ENCODE measurements around the gene LRP1B. TPM values are rescaled to one million over a fixed set of nuclear protein-coding genes. Genes with fewer than 3 reads are reported as not detected.

Gene LRP1B
- total RNA-seq, 2 donors from 2014 or later, result 0.52 to 3.0 TPM

DNA sequence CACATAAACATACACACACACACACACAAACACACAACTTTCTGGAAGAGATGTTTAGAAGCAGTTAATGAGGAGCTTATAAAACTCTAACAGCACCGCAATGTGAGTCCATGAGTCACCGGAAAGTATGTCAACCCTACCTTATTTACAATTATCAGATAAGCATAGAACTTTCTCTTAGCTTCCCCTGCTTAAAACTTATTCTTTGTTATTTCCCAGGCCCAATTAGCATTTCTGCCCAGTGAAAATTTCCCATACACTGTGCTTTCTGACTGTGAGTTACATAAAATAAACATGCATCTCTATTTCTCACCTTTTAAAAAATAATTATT lies 737.6 kb downstream of the LRP1B start:
- no peak for ATAC-seq
- no peaks in the 10 kb centered on the region for H3K9me3 ChIP-seq
- intact Hi-C loops (cut with DNase I), result no loop called here

DNA sequence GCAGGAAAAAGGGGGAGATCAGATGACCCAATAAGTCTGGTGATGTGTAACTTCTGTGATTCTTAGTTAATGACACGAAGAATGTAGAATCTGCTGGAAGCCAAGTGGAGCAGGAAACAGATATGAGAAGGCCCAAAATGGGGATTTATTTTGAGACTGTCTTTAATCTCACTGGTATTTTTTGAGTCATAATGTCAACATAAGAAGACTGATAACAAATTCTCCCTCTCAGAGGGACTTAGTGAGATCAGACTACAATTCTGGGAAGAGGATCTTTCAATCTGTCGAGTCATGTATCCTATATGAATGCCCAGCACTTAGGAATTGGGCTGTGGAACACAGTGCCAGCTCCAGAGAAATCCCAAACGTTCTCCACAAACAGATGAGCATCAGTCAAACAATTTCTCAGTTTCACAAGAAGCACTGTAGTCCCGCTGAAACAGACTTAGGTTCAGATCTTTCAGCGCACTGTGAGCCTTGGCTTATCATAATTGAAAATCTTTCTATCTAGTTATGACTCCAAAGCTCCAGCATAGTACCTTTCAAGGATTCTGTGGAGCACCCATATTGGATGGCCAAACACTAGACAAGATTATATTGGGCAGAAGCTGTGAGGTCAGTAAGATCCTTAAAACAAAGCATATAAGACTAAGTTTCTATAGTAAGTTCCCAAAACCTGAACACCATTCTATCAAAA lies 738.2 kb downstream of the LRP1B start:
- TF ChIP-seq POLR2A (IDR thresholded peaks at IDR 0.05), result no peak
- TF ChIP-seq, protein P1, sequence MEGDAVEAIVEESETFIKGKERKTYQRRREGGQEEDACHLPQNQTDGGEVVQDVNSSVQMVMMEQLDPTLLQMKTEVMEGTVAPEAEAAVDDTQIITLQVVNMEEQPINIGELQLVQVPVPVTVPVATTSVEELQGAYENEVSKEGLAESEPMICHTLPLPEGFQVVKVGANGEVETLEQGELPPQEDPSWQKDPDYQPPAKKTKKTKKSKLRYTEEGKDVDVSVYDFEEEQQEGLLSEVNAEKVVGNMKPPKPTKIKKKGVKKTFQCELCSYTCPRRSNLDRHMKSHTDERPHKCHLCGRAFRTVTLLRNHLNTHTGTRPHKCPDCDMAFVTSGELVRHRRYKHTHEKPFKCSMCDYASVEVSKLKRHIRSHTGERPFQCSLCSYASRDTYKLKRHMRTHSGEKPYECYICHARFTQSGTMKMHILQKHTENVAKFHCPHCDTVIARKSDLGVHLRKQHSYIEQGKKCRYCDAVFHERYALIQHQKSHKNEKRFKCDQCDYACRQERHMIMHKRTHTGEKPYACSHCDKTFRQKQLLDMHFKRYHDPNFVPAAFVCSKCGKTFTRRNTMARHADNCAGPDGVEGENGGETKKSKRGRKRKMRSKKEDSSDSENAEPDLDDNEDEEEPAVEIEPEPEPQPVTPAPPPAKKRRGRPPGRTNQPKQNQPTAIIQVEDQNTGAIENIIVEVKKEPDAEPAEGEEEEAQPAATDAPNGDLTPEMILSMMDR (IDR thresholded peaks at IDR 0.05), result no peak
- no peaks in the 10 kb centered on the region for H3K27me3 ChIP-seq
- H3K36me3 ChIP-seq (replicated peaks in 1 of 2; ENCODE audit: insufficient read depth in 1 of 2, low read depth in 2 of 2), result no peaks in the 10 kb centered on the region
- intact Hi-C loops (cut with DNase I), result no loop called here
- H3K27ac ChIP-seq, result no peak overlapping the region
- 61% methylated on average over 5 of the region's 5 CpGs for WGBS, 2 donors
- no peaks in the 10 kb centered on the region for H3K9me3 ChIP-seq
- ATAC-seq (no peak), DNase-seq (no peak)
- no peak overlapping the region for H3K4me3 ChIP-seq
- no peaks in the 10 kb centered on the region for H3K4me1 ChIP-seq

More for the DNA sequence above, 737.6 kb downstream of the LRP1B start:
- no peak for TF ChIP-seq POLR2A (IDR thresholded peaks at IDR 0.05)
- TF ChIP-seq, protein P1 (IDR thresholded peaks at IDR 0.05), result no peak
- Histone ChIP-seq H3K36me3 (replicated peaks in 1 of 2; ENCODE audit: insufficient read depth in 1 of 2, low read depth in 2 of 2) (no peaks in the 10 kb centered on the region), H3K4me1 (no peaks in the 10 kb centered on the region), H3K27me3 (no peaks in the 10 kb centered on the region), H3K27ac (no peak overlapping the region), H3K4me3 (no peak overlapping the region)
- no peak for DNase-seq
- 69 to 77% methylated on average over 2 of the region's 2 CpGs for WGBS, 2 donors

DNA sequence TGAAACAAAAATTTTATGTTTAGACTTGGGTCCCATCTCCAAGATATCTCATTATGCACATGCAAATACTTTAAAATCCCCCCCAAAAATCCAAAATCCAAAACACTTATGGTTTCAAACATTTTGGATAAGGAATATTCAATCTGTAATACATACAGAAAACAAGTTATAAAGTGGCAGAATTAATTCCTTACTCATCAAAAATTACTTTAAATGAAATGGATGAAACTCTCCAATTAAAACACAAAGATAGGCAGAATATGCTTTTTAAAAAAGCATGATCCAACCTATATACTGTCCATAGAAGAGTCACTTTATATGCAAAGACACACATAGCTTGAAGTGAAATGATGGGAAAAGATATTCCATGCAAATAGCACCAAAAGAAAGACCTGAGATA lies 744.6 kb downstream of the LRP1B start:
- Histone ChIP-seq H3K9me3 (no peaks in the 10 kb centered on the region), H3K36me3 (replicated peaks in 1 of 2; ENCODE audit: insufficient read depth in 1 of 2, low read depth in 2 of 2) (no peaks in the 10 kb centered on the region), H3K4me1 (no peaks in the 10 kb centered on the region), H3K27ac (no peak overlapping the region), H3K27me3 (no peaks in the 10 kb centered on the region), H3K4me3 (no peak overlapping the region)
- intact Hi-C loops (cut with DNase I), result no loop called here
- no peak for ATAC-seq
- TF ChIP-seq, protein P1 (IDR thresholded peaks at IDR 0.05), result no peak
- no peak for TF ChIP-seq POLR2A (IDR thresholded peaks at IDR 0.05)
- no peak for DNase-seq

DNA sequence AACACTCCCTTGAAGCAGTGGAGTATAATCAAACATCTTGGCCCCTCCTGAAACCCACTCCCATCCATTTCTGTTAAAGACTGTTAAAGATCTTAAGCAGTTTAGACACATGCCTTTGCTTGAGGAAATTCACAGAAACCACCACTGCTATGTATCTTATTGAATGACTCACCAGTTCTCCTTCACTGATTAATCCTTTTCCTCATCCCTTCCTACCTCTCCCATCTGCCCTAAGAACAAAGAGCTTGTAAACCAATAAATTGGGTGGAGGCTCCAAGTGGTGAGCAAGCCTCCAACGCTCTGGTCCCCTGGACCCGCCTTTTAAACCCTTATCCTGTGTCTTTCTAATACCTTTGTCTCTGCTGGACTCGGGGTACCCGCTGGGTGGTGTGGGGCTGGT lies 746.1 kb downstream of the LRP1B start:
- WGBS, 2 donors, result 52 to 66% methylated on average over 4 of the region's 4 CpGs
- no peak for TF ChIP-seq POLR2A (IDR thresholded peaks at IDR 0.05)
- TF ChIP-seq, protein P1 (IDR thresholded peaks at IDR 0.05), result no peak
- no peak overlapping the region for H3K4me3 ChIP-seq
- no peaks in the 10 kb centered on the region for H3K4me1 ChIP-seq
- no peaks in the 10 kb centered on the region for H3K27me3 ChIP-seq
- intact Hi-C loops (cut with DNase I), result no loop called here
- ATAC-seq (no peak), DNase-seq (no peak)
- H3K9me3 ChIP-seq, result no peaks in the 10 kb centered on the region
- H3K27ac ChIP-seq, result no peak overlapping the region
- H3K36me3 ChIP-seq (replicated peaks in 1 of 2; ENCODE audit: insufficient read depth in 1 of 2, low read depth in 2 of 2), result no peaks in the 10 kb centered on the region

DNA sequence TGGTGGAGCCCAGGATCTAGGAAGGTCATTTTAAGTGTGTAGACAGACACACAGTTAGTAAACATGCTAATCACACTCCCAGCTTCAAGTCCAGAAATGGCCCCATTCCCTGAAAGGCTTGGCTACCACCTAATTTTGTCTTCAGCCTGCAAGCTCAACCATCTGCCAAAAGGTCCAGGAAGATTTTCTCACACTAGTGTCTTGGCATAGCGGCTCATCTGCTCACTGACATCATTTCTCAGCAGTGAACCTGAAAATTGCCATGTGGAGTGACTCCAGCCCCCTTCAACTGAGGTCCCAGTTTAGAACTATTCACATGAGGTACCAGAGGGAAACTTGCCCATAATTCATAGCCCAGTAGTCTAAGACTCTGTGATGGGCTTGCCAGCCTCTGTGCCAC lies 748.9 kb downstream of the LRP1B start:
- WGBS, 2 donors, result 86 to 93% methylated on average over 1 of the region's 1 CpG
- no peaks in the 10 kb centered on the region for H3K9me3 ChIP-seq
- H3K4me1 ChIP-seq, result no peaks in the 10 kb centered on the region
- H3K36me3 ChIP-seq (replicated peaks in 1 of 2; ENCODE audit: insufficient read depth in 1 of 2, low read depth in 2 of 2), result no peaks in the 10 kb centered on the region
- H3K27me3 ChIP-seq, result no peaks in the 10 kb centered on the region
- no peak for TF ChIP-seq POLR2A (IDR thresholded peaks at IDR 0.05)
- TF ChIP-seq, protein P1 (IDR thresholded peaks at IDR 0.05), result no peak
- no peak overlapping the region for H3K27ac ChIP-seq
- DNase-seq (no peak), ATAC-seq (no peak)
- no peak overlapping the region for H3K4me3 ChIP-seq
- intact Hi-C loops (cut with DNase I), result no loop called here
